ENCODE measurements around the gene CD200.

CD200 gene

DNA sequence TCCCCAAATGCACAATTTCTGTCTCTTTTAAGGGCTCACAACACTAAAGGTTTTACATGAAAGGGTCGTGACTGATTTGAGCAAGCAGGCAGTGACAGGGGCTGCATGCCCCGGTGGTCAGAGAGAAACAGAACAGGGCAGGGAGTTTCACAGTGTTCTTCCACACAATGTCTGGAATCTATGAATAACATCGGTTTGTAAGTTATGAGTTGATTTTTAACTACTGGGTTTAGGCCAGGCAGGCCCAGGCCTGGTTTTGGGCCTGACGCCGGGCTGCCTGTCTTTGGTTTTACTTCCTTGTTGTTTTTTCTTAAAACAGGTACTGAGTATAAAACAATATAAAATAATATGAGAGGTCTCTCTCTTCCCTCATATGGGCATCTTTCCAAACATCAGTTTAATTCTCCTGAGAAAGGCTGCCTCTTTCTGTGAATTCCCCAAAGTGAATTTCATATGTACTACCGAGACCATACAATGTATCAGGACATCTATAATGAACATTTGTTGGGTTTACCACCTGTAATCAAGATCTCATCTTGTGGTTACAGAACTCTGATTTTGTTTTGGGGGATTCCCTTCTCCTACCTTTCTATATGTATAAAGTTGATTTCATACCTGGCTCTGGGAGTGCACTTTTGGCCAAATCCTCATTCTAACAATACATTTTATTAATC is 74.4 kb downstream of the CD200 start:
- Histone ChIP-seq H2AK5ac (ENCODE audit: low read length, severe bottlenecking) (no peak overlapping the region), H3K4me3 (ENCODE audit: insufficient read depth in 1 of 2, low read depth in 1 of 2, low read length in 2 of 2) (no peak overlapping the region), H3K9ac (ENCODE audit: low read length) (no peak overlapping the region), H3K4ac (ENCODE audit: low read depth in 1 of 2, low read length in 2 of 2) (no peak overlapping the region), H3K36me3 (ENCODE audit: control insufficient read depth in 1 of 2, insufficient read depth in 2 of 2, low read depth in 1 of 2, low read length in 2 of 2) (no peaks in the 10 kb centered on the region), H2BK12ac (ENCODE audit: low read length in 2 of 2) (no peak overlapping the region), H2BK120ac (ENCODE audit: low read depth, low read length) (no peak overlapping the region), H4K91ac (ENCODE audit: low read length) (no peak overlapping the region), H3K23ac (ENCODE audit: low read length in 2 of 2) (no peak overlapping the region), H3K4me1 (ENCODE audit: control insufficient read depth, insufficient read depth, low read depth, low read length) (peaks cover 4% of the 10 kb centered on the region), H2BK15ac (ENCODE audit: low read depth, poor library complexity, severe bottlenecking) (no peak overlapping the region), H3K27ac (ENCODE audit: low read length, poor library complexity, severe bottlenecking) (peak overlapping the region; percentile 93), H3K79me1 (replicated peaks; ENCODE audit: low read length, poor library complexity, severe bottlenecking) (no peaks in the 10 kb centered on the region), H2BK5ac (ENCODE audit: low read depth, low read length, poor library complexity, severe bottlenecking) (no peak overlapping the region), H4K8ac (ENCODE audit: low read length) (no peak overlapping the region), H2AFZ (ENCODE audit: low read depth, low read length) (no peak overlapping the region), H3K18ac (ENCODE audit: low read depth in 1 of 2, low read length in 2 of 2) (no peak overlapping the region), H3K27me3 (ENCODE audit: control insufficient read depth in 1 of 2, insufficient read depth in 1 of 2, low read length in 2 of 2) (no peaks in the 10 kb centered on the region), H3K4me2 (ENCODE audit: low read length, poor library complexity, severe bottlenecking) (peak overlapping the region; percentile 3), H3K9me3 (ENCODE audit: control insufficient read depth, low read length) (no peaks in the 10 kb centered on the region), H3K14ac (ENCODE audit: low read length in 2 of 2) (no peak overlapping the region)
- DNase-seq, result no peak
- 90% methylated on average over 2 of the region's 6 CpGs for WGBS

DNA sequence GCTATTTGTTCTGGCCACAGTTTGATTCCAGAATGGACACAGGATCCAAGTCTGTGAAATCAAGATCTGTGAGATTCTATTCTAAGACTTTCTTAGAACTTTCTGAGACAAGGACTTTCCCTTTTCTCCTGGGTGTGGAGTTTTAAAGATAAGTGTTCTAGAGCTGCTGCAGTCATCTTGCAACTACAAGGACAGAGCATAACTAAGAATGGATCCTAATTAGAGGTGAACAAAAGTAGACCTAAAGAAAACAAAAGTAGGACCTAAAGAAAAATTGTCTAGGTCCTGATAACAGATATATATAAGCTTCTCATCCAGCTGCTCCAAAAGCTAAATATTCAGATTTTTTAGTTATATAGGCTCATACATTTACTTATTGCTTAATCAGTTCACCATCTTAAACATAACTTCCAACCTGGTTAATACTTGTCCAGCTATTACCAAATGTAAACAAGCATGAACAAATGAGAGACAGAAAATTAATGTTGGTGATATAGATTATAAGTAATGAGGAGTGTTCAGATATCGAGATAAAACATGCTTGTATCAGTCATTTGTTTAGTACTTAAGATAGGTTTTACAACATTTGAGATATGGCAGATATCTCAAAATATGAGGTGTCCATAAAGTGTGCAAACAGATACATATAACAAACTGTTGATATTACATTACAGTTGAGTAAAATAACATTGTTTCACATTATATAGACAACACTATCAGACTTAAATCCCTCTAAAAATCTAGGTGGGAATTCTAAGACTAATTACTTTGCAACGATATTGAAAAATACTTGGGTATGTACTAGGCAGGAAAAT is 75.1 kb downstream of the CD200 start:
- no peak overlapping the region for H3K14ac ChIP-seq (ENCODE audit: low read length in 2 of 2)
- H2AFZ ChIP-seq (ENCODE audit: low read depth, low read length), result no peak overlapping the region
- H4K8ac ChIP-seq (ENCODE audit: low read length), result no peak overlapping the region
- H2BK120ac ChIP-seq (ENCODE audit: low read depth, low read length), result no peak overlapping the region
- H3K4me1 ChIP-seq (ENCODE audit: control insufficient read depth, insufficient read depth, low read depth, low read length), result peaks cover 4% of the 10 kb centered on the region
- peak overlapping the region; percentile 93 for H3K27ac ChIP-seq (ENCODE audit: low read length, poor library complexity, severe bottlenecking)
- no peak overlapping the region for H3K4me3 ChIP-seq (ENCODE audit: insufficient read depth in 1 of 2, low read depth in 1 of 2, low read length in 2 of 2)
- no peak overlapping the region for H3K23ac ChIP-seq (ENCODE audit: low read length in 2 of 2)
- no peak overlapping the region for H4K91ac ChIP-seq (ENCODE audit: low read length)
- H3K79me1 ChIP-seq (replicated peaks; ENCODE audit: low read length, poor library complexity, severe bottlenecking), result no peaks in the 10 kb centered on the region
- H3K4ac ChIP-seq (ENCODE audit: low read depth in 1 of 2, low read length in 2 of 2), result no peak overlapping the region
- no peaks in the 10 kb centered on the region for H3K9me3 ChIP-seq (ENCODE audit: control insufficient read depth, low read length)
- H2BK15ac ChIP-seq (ENCODE audit: low read depth, poor library complexity, severe bottlenecking), result no peak overlapping the region
- H2AK5ac ChIP-seq (ENCODE audit: low read length, severe bottlenecking), result no peak overlapping the region
- no peak overlapping the region for H2BK5ac ChIP-seq (ENCODE audit: low read depth, low read length, poor library complexity, severe bottlenecking)
- H3K27me3 ChIP-seq (ENCODE audit: control insufficient read depth in 1 of 2, insufficient read depth in 1 of 2, low read length in 2 of 2), result no peaks in the 10 kb centered on the region
- WGBS, result 100% methylated on average over 1 of the region's 2 CpGs
- H3K18ac ChIP-seq (ENCODE audit: low read depth in 1 of 2, low read length in 2 of 2), result no peak overlapping the region
- no peak overlapping the region for H3K9ac ChIP-seq (ENCODE audit: low read length)
- no peak overlapping the region for H3K4me2 ChIP-seq (ENCODE audit: low read length, poor library complexity, severe bottlenecking)
- no peak overlapping the region for H2BK12ac ChIP-seq (ENCODE audit: low read length in 2 of 2)
- no peak for DNase-seq
- peaks cover 0 to under 1% of the 10 kb centered on the region in 2 experiments for H3K36me3 ChIP-seq (ENCODE audit: control insufficient read depth in 1 of 2, insufficient read depth in 2 of 2, low read depth in 1 of 2, low read length in 2 of 2)

DNA sequence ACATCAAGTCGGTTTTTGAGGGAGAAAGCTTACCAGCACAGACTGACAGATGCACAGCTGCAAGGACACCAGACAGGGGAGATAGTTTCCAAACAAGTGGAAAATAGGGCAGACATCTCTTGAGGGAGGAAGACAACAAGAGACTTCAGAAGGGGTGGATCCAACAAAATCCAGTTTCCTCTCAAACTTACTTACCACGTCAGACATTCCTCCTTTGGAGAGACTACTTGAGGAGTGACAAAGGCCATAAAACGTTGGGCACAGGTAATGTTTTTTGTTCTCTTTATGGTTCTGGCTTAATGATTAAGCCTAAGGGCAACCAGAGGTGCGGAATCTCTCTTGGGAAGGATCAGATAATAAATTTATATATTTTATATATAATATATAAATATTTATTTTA is 76.1 kb downstream of the CD200 start:
- no peak overlapping the region for H3K18ac ChIP-seq (ENCODE audit: low read depth in 1 of 2, low read length in 2 of 2)
- H3K79me1 ChIP-seq (replicated peaks; ENCODE audit: low read length, poor library complexity, severe bottlenecking), result no peaks in the 10 kb centered on the region
- H4K8ac ChIP-seq (ENCODE audit: low read length), result no peak overlapping the region
- DNase-seq, result no peak
- no peak overlapping the region for H2BK12ac ChIP-seq (ENCODE audit: low read length in 2 of 2)
- H3K9me3 ChIP-seq (ENCODE audit: control insufficient read depth, low read length), result no peaks in the 10 kb centered on the region
- H3K9ac ChIP-seq (ENCODE audit: low read length), result no peak overlapping the region
- H2AFZ ChIP-seq (ENCODE audit: low read depth, low read length), result no peak overlapping the region
- H3K23ac ChIP-seq (ENCODE audit: low read length in 2 of 2), result no peak overlapping the region
- H2BK5ac ChIP-seq (ENCODE audit: low read depth, low read length, poor library complexity, severe bottlenecking), result no peak overlapping the region
- H2BK120ac ChIP-seq (ENCODE audit: low read depth, low read length), result no peak overlapping the region
- H3K4ac ChIP-seq (ENCODE audit: low read depth in 1 of 2, low read length in 2 of 2), result no peak overlapping the region
- no peak overlapping the region for H4K91ac ChIP-seq (ENCODE audit: low read length)
- H3K4me2 ChIP-seq (ENCODE audit: low read length, poor library complexity, severe bottlenecking), result no peak overlapping the region
- no peak overlapping the region for H3K14ac ChIP-seq (ENCODE audit: low read length in 2 of 2)
- H3K4me3 ChIP-seq (ENCODE audit: insufficient read depth in 1 of 2, low read depth in 1 of 2, low read length in 2 of 2), result no peak overlapping the region
- H3K27me3 ChIP-seq (ENCODE audit: control insufficient read depth in 1 of 2, insufficient read depth in 1 of 2, low read length in 2 of 2), result no peaks in the 10 kb centered on the region
- H3K27ac ChIP-seq (ENCODE audit: low read length, poor library complexity, severe bottlenecking), result no peak overlapping the region
- peaks cover 4% of the 10 kb centered on the region for H3K4me1 ChIP-seq (ENCODE audit: control insufficient read depth, insufficient read depth, low read depth, low read length)
- WGBS, result 64% methylated on average over 3 of the region's 4 CpGs
- H2BK15ac ChIP-seq (ENCODE audit: low read depth, poor library complexity, severe bottlenecking), result no peak overlapping the region
- H3K36me3 ChIP-seq (ENCODE audit: control insufficient read depth in 1 of 2, insufficient read depth in 2 of 2, low read depth in 1 of 2, low read length in 2 of 2), result peaks cover 0 to 3% of the 10 kb centered on the region in 2 experiments
- peak overlapping the region; percentile 93 for H2AK5ac ChIP-seq (ENCODE audit: low read length, severe bottlenecking)

DNA sequence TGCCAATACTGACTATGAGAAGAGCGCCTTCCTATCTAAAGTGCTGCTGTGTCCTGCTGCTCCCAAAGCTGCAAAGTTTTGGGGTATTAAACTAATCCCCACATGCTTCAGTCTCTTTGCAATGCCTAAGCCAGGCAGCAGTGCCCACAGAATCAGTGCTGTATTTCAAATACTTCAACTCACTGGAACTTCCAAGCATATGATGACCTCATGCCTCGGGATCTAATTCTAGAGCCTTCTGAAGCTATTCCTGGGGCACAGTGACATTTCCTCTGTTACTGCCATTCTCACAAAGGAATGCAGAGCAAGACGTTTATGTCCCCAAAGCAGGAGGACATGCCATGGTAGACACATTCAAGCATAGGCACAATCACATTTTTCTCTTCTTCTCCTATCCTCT is 78.5 kb downstream of the CD200 start:
- no peaks in the 10 kb centered on the region for H3K27me3 ChIP-seq (ENCODE audit: control insufficient read depth in 1 of 2, insufficient read depth in 1 of 2, low read length in 2 of 2)
- H3K4me1 ChIP-seq (ENCODE audit: control insufficient read depth, insufficient read depth, low read depth, low read length), result peaks cover 1% of the 10 kb centered on the region
- no peak overlapping the region for H4K91ac ChIP-seq (ENCODE audit: low read length)
- H3K4me3 ChIP-seq (ENCODE audit: insufficient read depth in 1 of 2, low read depth in 1 of 2, low read length in 2 of 2), result no peak overlapping the region
- H2BK12ac ChIP-seq (ENCODE audit: low read length in 2 of 2), result no peak overlapping the region
- no peak overlapping the region for H4K8ac ChIP-seq (ENCODE audit: low read length)
- no peak overlapping the region for H3K18ac ChIP-seq (ENCODE audit: low read depth in 1 of 2, low read length in 2 of 2)
- no peak overlapping the region for H3K9ac ChIP-seq (ENCODE audit: low read length)
- no peak overlapping the region for H3K27ac ChIP-seq (ENCODE audit: low read length, poor library complexity, severe bottlenecking)
- H2AK5ac ChIP-seq (ENCODE audit: low read length, severe bottlenecking), result no peak overlapping the region
- H2BK5ac ChIP-seq (ENCODE audit: low read depth, low read length, poor library complexity, severe bottlenecking), result no peak overlapping the region
- WGBS, result 80% methylated on average over 3 of the region's 3 CpGs
- no peaks in the 10 kb centered on the region for H3K79me1 ChIP-seq (replicated peaks; ENCODE audit: low read length, poor library complexity, severe bottlenecking)
- H3K9me3 ChIP-seq (ENCODE audit: control insufficient read depth, low read length), result no peaks in the 10 kb centered on the region
- H3K4me2 ChIP-seq (ENCODE audit: low read length, poor library complexity, severe bottlenecking), result no peak overlapping the region
- H3K23ac ChIP-seq (ENCODE audit: low read length in 2 of 2), result no peak overlapping the region
- no peak overlapping the region for H2AFZ ChIP-seq (ENCODE audit: low read depth, low read length)
- DNase-seq, result no peak
- H3K4ac ChIP-seq (ENCODE audit: low read depth in 1 of 2, low read length in 2 of 2), result no peak overlapping the region
- no peak overlapping the region for H3K14ac ChIP-seq (ENCODE audit: low read length in 2 of 2)
- H3K36me3 ChIP-seq (ENCODE audit: control insufficient read depth in 1 of 2, insufficient read depth in 2 of 2, low read depth in 1 of 2, low read length in 2 of 2), result peaks cover 0 to 3% of the 10 kb centered on the region in 2 experiments
- no peak overlapping the region for H2BK15ac ChIP-seq (ENCODE audit: low read depth, poor library complexity, severe bottlenecking)
- H2BK120ac ChIP-seq (ENCODE audit: low read depth, low read length), result no peak overlapping the region

Data from mesenchymal stem cell (in vitro differentiated cells and primary cell).